HepG2 (cell line): ENCODE results near the gene SAPCD1. TPM values are rescaled to one million over a fixed set of nuclear protein-coding genes. Genes with fewer than 3 reads are reported as not detected.
A peak's percentile ranks its signal among the peaks of the same experiment; 100 is the strongest.

Experiments
- ARID4A ChIP-seq: sonication (generic); formaldehyde crosslinking; IDR thresholded peaks from 2 replicates; pipeline ENCODE4 v1.5.0; 2020; ENCODE audit warnings: mild to moderate bottlenecking, missing genetic modification reagents, borderline replicate concordance
- ETV5 ChIP-seq: IDR thresholded peaks from 2 replicates; pipeline ENCODE4 v1.6.1; 2018; ENCODE audit warnings: missing biosample characterization, missing genetic modification reagents, inconsistent platforms, borderline replicate concordance
- GZF1 ChIP-seq: sonication (generic); formaldehyde crosslinking; IDR thresholded peaks from 2 replicates; pipeline ENCODE4 v1.5.1; 2020; ENCODE audit warnings: mild to moderate bottlenecking, missing genetic modification reagents
- HNRNPLL ChIP-seq: fragments of 200-400 bp; formaldehyde crosslinking; IDR thresholded peaks from 2 replicates; pipeline ENCODE4 v1.6.1; 2017; ENCODE audit warnings: mild to moderate bottlenecking, low read depth, low read length; ENCODE audit not compliant: poor library complexity, severe bottlenecking
- HOXA3 ChIP-seq: sonication (generic); formaldehyde crosslinking; IDR thresholded peaks from 2 replicates; pipeline ENCODE4 v1.5.0; 2020; ENCODE audit warnings: missing genetic modification reagents
- KDM5B ChIP-seq: sonication (generic); formaldehyde crosslinking; IDR thresholded peaks from 2 replicates; pipeline ENCODE4 v1.4.0; 2020; ENCODE audit warnings: missing genetic modification reagents, mild to moderate bottlenecking, borderline replicate concordance
- MAX ChIP-seq: IDR thresholded peaks from 2 replicates; pipeline ENCODE4 v1.6.1; 2012; ENCODE audit warnings: inconsistent platforms
- NR2F1 ChIP-seq, 2 experiments: fragments of 450-650 bp in 1 of 2; formaldehyde crosslinking in 1 of 2; IDR thresholded peaks; 2 replicates each; pipeline versions ENCODE4 v1.5.0 to v1.6.1; 2016 to 2020; ENCODE audit warnings: mild to moderate bottlenecking in 1 of 2, missing compliant biosample characterization in 1 of 2, missing genetic modification reagents in 1 of 2, moderate library complexity in 1 of 2
- STAG1 ChIP-seq: sonication (generic); formaldehyde crosslinking; IDR thresholded peaks from 2 replicates; pipeline ENCODE4 v1.4.0; 2020; ENCODE audit warnings: missing genetic modification reagents
- TCF12 ChIP-seq, 2 experiments: fragments of 450-650 bp in 1 of 2; sonication (generic) in 1 of 2; formaldehyde crosslinking in 1 of 2; IDR thresholded peaks; 2 replicates each; pipeline versions ENCODE4 v1.6.1 to v1.8.0; 2017 to 2022; ENCODE audit warnings: antibody characterized with exemption in 1 of 2, mild to moderate bottlenecking in 1 of 2, missing genetic modification reagents in 1 of 2, moderate library complexity in 1 of 2
- TEAD3 ChIP-seq: optimal IDR thresholded peaks from 2 replicates; pipeline ENCODE3; 2016; ENCODE audit warnings: borderline replicate concordance
- UBTF ChIP-seq: sonication (generic); formaldehyde crosslinking; IDR thresholded peaks from 2 replicates; pipeline ENCODE4 v1.4.0; 2020; ENCODE audit warnings: mild to moderate bottlenecking, missing genetic modification reagents
- ZBTB20 ChIP-seq: sonication (generic); formaldehyde crosslinking; IDR thresholded peaks from 2 replicates; pipeline ENCODE4 v1.8.1; 2023; ENCODE audit warnings: missing genetic modification reagents, low read depth, mild to moderate bottlenecking, borderline replicate concordance
- ZBTB38 ChIP-seq: sonication (generic); formaldehyde crosslinking; IDR thresholded peaks from 2 replicates; pipeline ENCODE4 v1.5.1; 2020; ENCODE audit warnings: mild to moderate bottlenecking, missing genetic modification reagents
- ZBTB7A ChIP-seq: sonication (generic); formaldehyde crosslinking; IDR thresholded peaks from 2 replicates; pipeline ENCODE4 v1.8.0; 2022; ENCODE audit warnings: mild to moderate bottlenecking, missing genetic modification reagents
- ZNF10 ChIP-seq: sonication (generic); formaldehyde crosslinking; IDR thresholded peaks from 2 replicates; pipeline ENCODE4 v1.4.0; 2020; ENCODE audit warnings: mild to moderate bottlenecking, low read depth, missing genetic modification reagents, borderline replicate concordance
- ZNF576 ChIP-seq: sonication (generic); formaldehyde crosslinking; IDR thresholded peaks from 2 replicates; pipeline ENCODE4 v1.4.0; 2020; ENCODE audit warnings: mild to moderate bottlenecking, missing genetic modification reagents
- ZNF580 ChIP-seq: IDR thresholded peaks from 2 replicates; pipeline ENCODE4 v1.6.1; 2016; ENCODE audit warnings: low read depth, borderline replicate concordance
- ZNF737 ChIP-seq: sonication (generic); formaldehyde crosslinking; IDR thresholded peaks from 2 replicates; pipeline ENCODE4 v1.5.0; 2020; ENCODE audit warnings: missing genetic modification reagents, mild to moderate bottlenecking, borderline replicate concordance
- ZZZ3 ChIP-seq: sonication (generic); formaldehyde crosslinking; IDR thresholded peaks from 2 replicates; pipeline ENCODE4 v1.4.0; 2020; ENCODE audit warnings: missing genetic modification reagents, mild to moderate bottlenecking, borderline replicate concordance
- polyA plus RNA-seq, 8 experiments: library from polyadenylated mRNA; depleted of rRNA in 3 of 8; stranded (reverse) in 7 of 8; unstranded in 1 of 8; fragments of >200 nt; fragmentation: Illumina TruSeq in 4 of 8; extraction: Trizol in 4 of 8; gene quantifications; 2 replicates each; pipeline versions ENCODE4 v1.2.1 to v1.2.3, GENCODE V29; 2011 to 2016; ENCODE audit warnings: low read depth in 4 of 8, missing spikeins in 1 of 8, mixed read lengths in 1 of 8; ENCODE audit not compliant: insufficient read depth in 1 of 8
- total RNA-seq, 5 experiments: library from RNA; depleted of rRNA; stranded (reverse); fragments of >200 nt; fragmentation: Illumina TruSeq; extraction: Trizol; gene quantifications; 2 replicates each; pipeline ENCODE4 v1.2.3, GENCODE V29; 2016; ENCODE audit warnings: low read depth in 1 of 5

SAPCD1 gene
- total and polyA plus RNA-seq, 2 of the 13 experiments (the other 11 are each of a cell fraction or from before 2014, with no cell fraction given), result 2.5 to 3.9 TPM

GRCh38 chr6:31775633-31776484 lies 13.4 kb downstream of the SAPCD1 start (continued):
- TF ChIP-seq ZNF580 (CRISPR knock-in tag) (0 out of 2 replicates have a peak, but pooled peaks have one; percentile 15), ZNF10 (no peak), ZZZ3 (no peak), KDM5B (CRISPR knock-in tag) (peak; percentile 70; the same call in 1 of the 2 replicates), ZNF737 (CRISPR knock-in tag) (0 out of 2 replicates have a peak, but pooled peaks have one; percentile 58), ETV5 (peak; percentile 20; the same call in 1 of the 2 replicates), MAX (peak; percentile 39), NR2F1 (CRISPR knock-in tag; IDR thresholded peaks at IDR 0.05) (peak; percentile 25 to 72; a peak in 2 of 4 replicates), TCF12 (IDR thresholded peaks at IDR 0.05) (no peak), TCF12 (CRISPR knock-in tag; IDR thresholded peaks at IDR 0.05) (no peak), ZBTB38 (CRISPR knock-in tag) (peak; percentile 61; the same call in 1 of the 2 replicates), UBTF (CRISPR knock-in tag) (peak; percentile 27; the same call in 1 of the 2 replicates), ZNF576 (CRISPR knock-in tag) (0 out of 2 replicates have a peak, but pooled peaks have one; percentile 42), HOXA3 (no peak; the same call in 1 of the 2 replicates), TEAD3 (CRISPR knock-in tag) (peak; percentile 5), HNRNPLL (peak; percentile 18), ZBTB7A (CRISPR knock-in tag) (peak; percentile 56), STAG1 (CRISPR knock-in tag) (peak; percentile 16), ARID4A (peak; percentile 64; the same call in 1 of the 2 replicates), GZF1 (CRISPR knock-in tag) (peak; percentile 44; the same call in 1 of the 2 replicates), ZBTB20 (CRISPR knock-in tag) (no peak)
